GM18867 (cell line): ENCODE measurements around the gene SERPINA9.

Experiments
- ATAC-seq: cut with Tn5 transposase; IDR thresholded peaks from one replicate; pipeline ENCODE4 v1.9.1; 2021; ENCODE audit warnings: mild to moderate bottlenecking, moderate library complexity; ENCODE audit not compliant: unreplicated experiment

Gene SERPINA9

GRCh38 chr14:94464290-94464689 lies 11.7 kb downstream of the SERPINA9 start:
- ATAC-seq, result no peak

- no peak for ATAC-seq
Measured at GRCh38 chr14:94462763-94463572, 13.0 kb downstream of the SERPINA9 start.

DNA sequence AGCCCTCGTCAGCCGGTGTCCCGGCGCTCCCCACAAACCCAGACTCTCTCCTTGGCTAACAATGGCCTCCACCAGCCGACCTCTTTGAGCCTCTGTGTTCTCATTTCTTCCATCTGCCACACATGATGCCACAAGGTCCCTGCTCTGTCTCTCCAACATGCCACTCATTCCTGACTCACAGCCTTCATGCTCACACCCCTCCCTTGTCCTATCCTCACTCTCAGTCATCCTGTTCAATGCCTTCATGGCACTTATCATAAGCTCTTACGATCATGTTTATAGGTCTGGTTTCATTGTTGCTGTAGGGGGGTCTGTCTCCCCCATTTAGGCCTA lies 13.8 kb downstream of the SERPINA9 start:
- no peak for ATAC-seq

- ATAC-seq, result no peak
Measured at GRCh38 chr14:94461526-94462218, 14.3 kb downstream of the SERPINA9 start.

DNA sequence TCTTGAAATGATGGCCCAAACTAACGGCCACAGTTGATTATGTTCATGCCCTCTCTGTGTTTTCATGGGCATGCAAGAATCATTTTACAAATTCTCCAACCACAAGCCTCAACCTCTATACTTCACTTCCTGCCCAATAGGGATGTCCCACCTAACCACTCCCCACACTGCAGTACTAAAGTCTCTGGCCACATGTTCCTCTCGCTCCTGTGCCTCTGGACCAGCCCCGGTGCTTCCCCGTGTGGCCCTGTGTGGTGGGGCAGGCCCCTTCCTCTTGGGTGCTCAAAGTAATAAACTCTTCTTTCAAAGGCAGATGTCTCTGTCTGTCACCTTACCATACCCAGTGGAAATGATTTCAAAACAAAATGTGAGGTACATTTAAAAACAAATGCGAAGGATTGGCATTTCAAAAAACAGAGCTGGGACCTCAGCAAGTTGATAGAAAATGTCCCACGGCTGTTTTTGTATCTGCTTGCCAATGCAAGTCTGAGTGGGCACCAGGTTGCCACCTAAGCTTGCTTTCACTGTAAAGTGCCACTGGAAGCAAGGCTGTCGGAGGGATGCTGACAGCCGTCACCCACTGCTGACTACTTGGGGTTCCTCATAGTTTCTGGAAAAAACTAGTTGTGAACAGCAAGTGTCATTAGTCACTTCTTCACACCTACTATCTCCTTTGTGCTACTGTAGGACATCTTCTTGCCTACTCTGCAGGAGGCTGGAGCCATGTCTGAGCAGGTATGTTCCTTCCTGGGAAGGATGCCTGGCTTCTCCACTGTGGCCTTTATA lies 15.2 kb downstream of the SERPINA9 start:
- ATAC-seq, result no peak

DNA sequence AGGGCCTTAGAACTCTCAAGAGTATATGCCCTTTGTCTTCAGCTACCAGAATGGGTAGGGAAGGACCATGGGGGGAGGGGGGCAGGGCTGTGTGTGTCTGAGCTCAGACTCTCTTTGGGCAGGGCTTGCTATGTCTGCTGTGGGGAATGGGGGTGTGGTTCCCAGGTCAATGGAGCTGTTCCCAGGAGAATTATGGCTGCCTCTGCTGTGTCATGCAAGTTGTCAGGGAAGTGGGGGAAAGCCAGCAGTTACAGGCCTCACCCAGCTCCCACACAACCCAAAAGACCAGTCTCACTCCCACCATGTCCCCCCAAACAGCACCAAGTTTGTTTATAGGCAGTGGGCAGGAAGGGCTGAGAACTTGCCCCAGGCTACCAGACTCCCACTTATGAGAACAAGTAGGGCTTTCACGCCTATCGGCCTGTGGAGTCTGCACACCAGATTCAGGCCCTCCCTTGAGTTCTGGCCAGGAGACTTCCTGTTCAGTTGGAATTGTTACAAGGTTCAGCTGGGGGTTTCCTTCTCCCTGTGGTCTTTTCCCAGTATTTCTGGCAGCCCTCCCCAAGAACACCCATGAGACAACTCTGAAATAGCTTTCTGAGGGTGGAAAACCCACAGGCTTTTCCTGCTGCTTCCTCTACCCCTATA lies 17.3 kb downstream of the SERPINA9 start:
- no peak for ATAC-seq

- no peak for ATAC-seq
Measured at GRCh38 chr14:94458096-94458495, 17.9 kb downstream of the SERPINA9 start.

DNA sequence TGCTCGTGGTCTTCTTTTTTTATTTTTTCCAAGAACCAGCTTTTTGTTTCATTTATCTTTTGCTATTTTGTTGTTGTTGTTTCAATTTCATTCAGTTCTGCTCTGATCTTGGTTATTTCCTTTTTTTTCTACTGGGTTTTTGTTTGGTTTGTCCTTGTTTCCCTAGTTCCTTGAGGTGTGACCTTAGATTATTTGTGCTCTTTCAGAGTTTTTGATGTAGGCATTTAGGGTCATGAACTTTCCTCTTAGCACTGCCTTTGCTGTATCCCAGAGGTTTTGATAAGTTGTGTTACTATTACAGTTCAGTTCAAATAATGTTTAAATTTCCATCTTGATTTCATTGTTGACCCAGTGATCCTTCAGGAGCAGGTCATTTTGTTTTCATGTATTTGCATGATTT lies 20.1 kb downstream of the SERPINA9 start:
- ATAC-seq, result no peak

DNA sequence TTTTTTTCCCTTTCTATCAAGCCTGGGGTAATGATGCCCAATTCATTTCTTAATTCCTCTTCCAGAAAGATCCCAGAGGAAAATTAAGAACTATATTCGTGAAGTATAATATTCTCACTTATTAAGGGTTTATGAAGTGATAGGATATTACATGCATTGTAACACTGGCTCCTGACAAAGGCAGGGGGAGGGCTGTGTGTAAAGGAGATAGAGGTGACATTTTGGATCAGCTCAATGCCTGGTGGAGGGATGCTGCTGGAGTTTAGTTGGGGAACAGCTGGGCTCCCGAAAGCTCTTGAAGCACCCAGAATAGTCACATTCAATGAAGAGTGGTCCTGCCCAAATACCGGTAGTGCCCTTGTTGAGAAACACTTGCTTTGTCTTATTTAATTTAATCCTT lies 24.2 kb downstream of the SERPINA9 start:
- ATAC-seq, result no peak

- no peak for ATAC-seq
Measured at GRCh38 chr14:94451091-94451771, 24.8 kb downstream of the SERPINA9 start.

- no peak for ATAC-seq
Measured at GRCh38 chr14:94450722-94451090, 25.3 kb downstream of the SERPINA9 start.

DNA sequence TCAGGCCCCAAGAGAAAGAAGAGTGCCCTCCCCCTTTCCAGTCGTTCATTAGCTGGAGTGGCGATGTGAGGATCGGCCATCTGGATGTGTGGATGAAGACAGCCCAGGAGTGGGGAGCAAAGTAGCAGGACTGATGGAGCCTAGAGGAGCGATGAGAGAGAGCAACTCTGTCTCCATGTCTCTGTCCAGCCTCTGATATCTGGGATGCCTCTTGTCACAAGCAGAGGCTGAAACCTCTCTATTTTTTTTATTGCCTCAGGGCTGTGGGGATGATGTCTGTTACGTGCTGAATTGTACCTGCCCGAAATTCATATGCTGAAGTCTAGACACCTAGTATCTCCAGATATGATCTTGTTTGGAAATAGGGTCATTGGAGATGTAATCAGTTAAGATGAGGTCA lies 26.1 kb downstream of the SERPINA9 start:
- no peak for ATAC-seq

DNA sequence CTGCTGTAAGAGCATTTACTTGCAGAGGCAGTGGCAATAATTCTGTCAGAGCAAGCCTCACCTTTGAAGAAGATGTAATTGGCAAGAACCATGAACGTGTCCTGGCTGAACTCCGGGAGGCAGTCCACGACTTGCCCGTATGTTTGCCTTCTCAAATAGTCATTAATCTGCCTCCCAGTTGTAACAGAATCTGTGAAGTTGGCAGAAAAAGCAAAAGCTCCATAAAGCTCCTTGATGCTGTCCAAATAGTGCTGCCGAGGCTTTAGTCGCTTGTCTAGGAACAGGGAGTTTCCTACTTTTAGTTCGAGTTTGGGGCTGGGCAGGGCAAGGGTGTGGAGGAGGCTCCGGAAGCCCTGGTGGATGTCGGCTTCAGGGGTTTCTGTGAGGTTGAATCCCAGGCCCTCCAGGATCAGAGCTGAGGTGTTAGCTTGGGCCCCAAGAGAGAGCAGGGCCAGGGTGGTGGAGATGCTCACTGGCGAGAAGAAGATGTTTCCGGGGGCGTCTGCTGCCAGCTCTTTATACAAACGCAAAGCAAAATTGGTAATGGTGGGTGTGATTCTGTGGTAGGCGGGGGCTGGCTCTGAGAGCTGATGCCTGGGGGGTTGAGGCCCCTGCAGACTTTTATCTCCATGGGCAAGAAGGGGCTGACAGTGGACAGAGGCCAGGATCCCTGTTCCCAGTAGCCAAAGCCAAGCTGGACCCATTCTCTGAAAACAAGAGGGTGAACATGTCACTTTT lies 27.8 kb downstream of the SERPINA9 start:
- no peak for ATAC-seq

DNA sequence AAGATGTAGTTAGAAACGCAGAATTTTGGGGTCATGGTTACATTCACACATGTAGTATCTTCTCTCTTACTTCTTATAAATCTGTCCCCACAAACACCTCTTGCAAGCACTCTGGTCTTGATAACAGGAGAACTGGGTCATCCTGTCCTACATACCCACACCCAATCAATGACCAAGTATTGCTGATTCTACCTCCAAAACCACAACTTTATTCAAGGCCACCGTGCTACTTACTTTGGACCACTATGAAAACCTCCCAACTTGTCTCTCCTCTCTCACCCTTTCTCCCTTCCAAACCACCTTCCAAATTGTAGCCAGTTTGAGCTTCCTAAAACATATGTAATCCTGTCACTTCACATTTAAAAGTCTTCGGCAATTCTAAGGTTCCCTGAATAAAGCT lies 28.8 kb downstream of the SERPINA9 start:
- ATAC-seq, result no peak

- ATAC-seq, result no peak
Measured at GRCh38 chr14:94446126-94446525, 29.9 kb downstream of the SERPINA9 start.

DNA sequence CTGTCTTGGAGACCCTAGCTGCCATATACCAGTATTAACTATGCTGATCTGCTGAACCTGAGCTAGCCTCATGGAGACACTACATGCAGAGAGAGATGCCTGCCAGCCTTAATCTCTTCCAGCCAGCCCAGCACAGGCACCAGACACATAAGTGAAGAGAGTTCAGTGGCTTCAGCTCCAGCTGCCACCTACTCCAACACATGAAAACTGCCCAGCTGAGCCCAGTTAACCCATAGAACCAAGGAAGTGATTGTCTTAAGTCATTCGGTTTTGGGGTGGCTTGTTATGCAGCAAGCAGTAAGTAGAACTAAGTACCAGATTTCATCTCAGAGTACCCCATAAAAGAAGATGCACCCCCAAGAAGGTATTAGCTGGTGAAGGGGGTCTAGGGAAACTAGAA lies 31.0 kb downstream of the SERPINA9 start:
- no peak for ATAC-seq

- no peak for ATAC-seq
Measured at GRCh38 chr14:94441531-94442205, 34.3 kb downstream of the SERPINA9 start.

GRCh38 chr14:94441130-94441529 lies 34.9 kb downstream of the SERPINA9 start:
- ATAC-seq, result no peak

DNA sequence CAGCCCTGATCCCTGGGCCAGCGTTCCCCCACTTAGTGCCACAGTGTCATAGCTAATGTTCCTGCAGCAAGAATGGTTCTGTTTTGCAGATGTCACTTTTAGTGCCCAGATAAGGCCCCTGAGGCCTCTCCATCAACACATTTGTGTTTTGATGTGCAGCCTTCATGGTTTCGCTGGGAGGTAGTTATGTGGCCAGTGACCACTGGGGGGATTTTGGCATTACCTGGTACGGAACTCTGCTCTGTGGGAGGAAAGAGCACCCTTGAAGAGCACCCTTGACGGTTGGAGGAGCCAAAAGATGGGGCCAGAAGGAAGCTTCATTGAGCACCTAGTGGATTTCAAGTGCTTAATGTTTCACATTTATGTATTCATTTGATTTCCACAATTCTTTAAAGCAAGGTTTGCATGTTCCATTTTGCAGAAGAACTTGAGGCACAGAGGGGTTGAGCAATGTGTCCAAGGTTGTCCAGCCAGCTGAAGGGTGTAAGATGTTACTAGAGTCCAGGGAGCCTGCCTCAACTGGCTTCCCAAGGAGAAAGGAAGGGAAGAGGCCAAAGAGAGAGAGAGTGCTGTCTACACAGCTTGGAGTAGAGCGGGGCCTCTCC lies 36.4 kb downstream of the SERPINA9 start:
- ATAC-seq, result no peak
